Keratinocyte (primary cell): ENCODE data around the gene KRTAP12-1. TPM values are rescaled to one million over a fixed set of nuclear protein-coding genes. Genes with fewer than 3 reads are reported as not detected.

Source experiments
- DNase-seq: peaks from one replicate; pipeline ENCODE4 v3.0.0-alpha.2; 2011; ENCODE audit warnings: low read depth, missing footprints, low spot score
- FAIRE-seq: peaks from 2 replicates; lab custom pipeline; 2011; peaks lifted over from hg19 to GRCh38; lab: Jason Lieb, UNC
- H2AFZ ChIP-seq: 2 replicates; pipeline ENCODE4 v1.6.0; 2012; ENCODE audit warnings: low read length, control low read depth, inconsistent platforms; ENCODE audit not compliant: control insufficient read depth
- H3K27ac ChIP-seq: 2 replicates; pipeline ENCODE4 v1.5.1; 2011; ENCODE audit warnings: low read length; ENCODE audit not compliant: control insufficient read depth, insufficient read depth
- H3K27me3 ChIP-seq: 3 replicates; pipeline ENCODE4 v1.6.0; 2011; ENCODE audit warnings: low read length; ENCODE audit not compliant: control insufficient read depth, insufficient read depth; ENCODE audit errors: extremely low read depth
- H3K36me3 ChIP-seq, 2 experiments: 2 replicates in 1 of 2; 3 replicates in 1 of 2; pipeline ENCODE4 v1.5.1; 2011; ENCODE audit warnings: low read length in 2 of 2, mild to moderate bottlenecking in 1 of 2; ENCODE audit not compliant: control insufficient read depth in 2 of 2, insufficient read depth in 2 of 2; ENCODE audit errors: extremely low read depth in 1 of 2
- H3K4me1 ChIP-seq: 3 replicates; pipeline ENCODE4 v1.5.1; 2011; ENCODE audit warnings: low read length; ENCODE audit not compliant: control insufficient read depth, insufficient read depth; ENCODE audit errors: extremely low read depth
- H3K4me2 ChIP-seq: 3 replicates; pipeline ENCODE4 v1.6.0; 2011; ENCODE audit warnings: low read depth, low read length; ENCODE audit not compliant: control insufficient read depth, insufficient read depth; ENCODE audit errors: extremely low read depth
- H3K4me3 ChIP-seq, 3 experiments: fragments of 200-600 bp in 1 of 3; sonication (generic) in 1 of 3; 2 replicates in 2 of 3; 3 replicates in 1 of 3; pipeline ENCODE4 v1.5.1; 2011 to 2016; ENCODE audit warnings: low read length in 3 of 3, mild to moderate bottlenecking in 3 of 3, control low read depth in 2 of 3, inconsistent platforms in 1 of 3, low read depth in 1 of 3, mixed read lengths in 1 of 3, mixed run types in 1 of 3, moderate library complexity in 1 of 3; ENCODE audit not compliant: control insufficient read depth in 2 of 3, insufficient read depth in 2 of 3; ENCODE audit errors: extremely low read depth in 1 of 3
- H3K79me2 ChIP-seq: 2 replicates; pipeline ENCODE4 v1.6.0; 2012; ENCODE audit warnings: low read length; ENCODE audit not compliant: control insufficient read depth, insufficient read depth
- H3K9ac ChIP-seq: 3 replicates; pipeline ENCODE4 v1.6.0; 2011; ENCODE audit warnings: low read length; ENCODE audit not compliant: control insufficient read depth, insufficient read depth; ENCODE audit errors: extremely low read depth
- H3K9me1 ChIP-seq: 3 replicates; pipeline ENCODE4 v1.6.0; 2011; ENCODE audit warnings: low read length; ENCODE audit not compliant: control insufficient read depth, insufficient read depth; ENCODE audit errors: extremely low read depth
- H3K9me3 ChIP-seq: 2 replicates; pipeline ENCODE4 v1.5.1; 2012; ENCODE audit warnings: low read depth, low read length; ENCODE audit not compliant: control insufficient read depth
- H4K20me1 ChIP-seq: 3 replicates; pipeline ENCODE4 v1.6.0; 2011; ENCODE audit warnings: low read length; ENCODE audit not compliant: control insufficient read depth, insufficient read depth; ENCODE audit errors: extremely low read depth
- EZH2 ChIP-seq: IDR thresholded peaks from one replicate; pipeline ENCODE4 v1.6.1; 2012; ENCODE audit warnings: inconsistent platforms, mild to moderate bottlenecking, low read length, moderate library complexity
- dilution Hi-C: fragments of 300-500 bp; cut with MboI; formaldehyde crosslinking; loops from one replicate; pipeline ENCODE4 v1.7.0; 2020; ENCODE audit warnings: low sequenced_read_pairs; ENCODE audit not compliant: extremely low pct_ligation_motif_present
- polyA minus RNA-seq, 3 experiments: library from RNA; depleted of rRNA, polyadenylated mRNA; stranded (reverse); fragments of >200 nt; gene quantifications; 1 replicate in 1 of 3; 2 replicates in 1 of 3; 3 replicates in 1 of 3; pipeline ENCODE4 v1.2.3, GENCODE V29; 2011
- polyA plus RNA-seq, 5 experiments: library from polyadenylated mRNA; depleted of rRNA in 3 of 5; stranded (reverse) in 3 of 5; stranded (forward) in 1 of 5; unstranded in 1 of 5; fragments of >200 nt; gene quantifications; 1 replicate in 1 of 5; 2 replicates in 3 of 5; 3 replicates in 1 of 5; pipeline versions ENCODE4 v1.2.1 to v1.2.3, GENCODE V29; 2011 to 2012; ENCODE audit warnings: missing spikeins in 2 of 5, low read depth in 1 of 5, low replicate concordance in 1 of 5
- TF ChIP-seq, protein P1 (sequence below), 3 experiments: IDR thresholded peaks in 1 of 3; conservative IDR thresholded peaks in 1 of 3; optimal IDR thresholded peaks in 1 of 3; 2 replicates in 2 of 3; 3 replicates in 1 of 3; pipeline versions ENCODE3 to v1.5.1; 2011; ENCODE audit warnings: low read length in 3 of 3, mild to moderate bottlenecking in 3 of 3, moderate library complexity in 2 of 3, control low read depth in 1 of 3, inconsistent platforms in 1 of 3; ENCODE audit not compliant: insufficient read depth in 2 of 3; ENCODE audit errors: extremely low read depth in 1 of 3

Gene KRTAP12-1, protein sequence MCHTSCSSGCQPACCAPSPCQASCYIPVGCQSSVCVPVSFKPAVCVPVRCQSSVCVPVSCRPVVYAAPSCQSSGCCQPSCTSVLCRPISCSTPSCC
- polyA plus RNA-seq (not detected in 3 replicates), polyA minus RNA-seq (not detected in 3 replicates)
- not detected for polyA plus RNA-seq (2011; ENCODE audit: low read depth)
- not detected in 2 replicates for polyA plus RNA-seq (2011; cell fraction: cytosol; rRNA removed)
- polyA plus RNA-seq (2011; cell fraction: nucleus; rRNA removed): not detected in 2 replicates
- polyA plus RNA-seq (2012; ENCODE audit: low replicate concordance): not detected in 2 replicates
- polyA minus RNA-seq (2011; cell fraction: cytosol; rRNA and poly(A)+ RNA removed): not detected
- not detected in 2 replicates for polyA minus RNA-seq (2011; cell fraction: nucleus; rRNA and poly(A)+ RNA removed)

- no peak within 1 kb of the TSS for H3K4me3 ChIP-seq
- no peaks in the 10 kb centered on the region for H3K4me1 ChIP-seq
- H3K27ac ChIP-seq: no peak within 1 kb of the TSS
- H3K27me3 ChIP-seq: no peaks in the 10 kb centered on the region
- dilution Hi-C loops: no loop called here
- H3K9ac ChIP-seq: no peak within 1 kb of the TSS
- FAIRE-seq (no peak), DNase-seq (no peak)
- TF ChIP-seq, protein P1, sequence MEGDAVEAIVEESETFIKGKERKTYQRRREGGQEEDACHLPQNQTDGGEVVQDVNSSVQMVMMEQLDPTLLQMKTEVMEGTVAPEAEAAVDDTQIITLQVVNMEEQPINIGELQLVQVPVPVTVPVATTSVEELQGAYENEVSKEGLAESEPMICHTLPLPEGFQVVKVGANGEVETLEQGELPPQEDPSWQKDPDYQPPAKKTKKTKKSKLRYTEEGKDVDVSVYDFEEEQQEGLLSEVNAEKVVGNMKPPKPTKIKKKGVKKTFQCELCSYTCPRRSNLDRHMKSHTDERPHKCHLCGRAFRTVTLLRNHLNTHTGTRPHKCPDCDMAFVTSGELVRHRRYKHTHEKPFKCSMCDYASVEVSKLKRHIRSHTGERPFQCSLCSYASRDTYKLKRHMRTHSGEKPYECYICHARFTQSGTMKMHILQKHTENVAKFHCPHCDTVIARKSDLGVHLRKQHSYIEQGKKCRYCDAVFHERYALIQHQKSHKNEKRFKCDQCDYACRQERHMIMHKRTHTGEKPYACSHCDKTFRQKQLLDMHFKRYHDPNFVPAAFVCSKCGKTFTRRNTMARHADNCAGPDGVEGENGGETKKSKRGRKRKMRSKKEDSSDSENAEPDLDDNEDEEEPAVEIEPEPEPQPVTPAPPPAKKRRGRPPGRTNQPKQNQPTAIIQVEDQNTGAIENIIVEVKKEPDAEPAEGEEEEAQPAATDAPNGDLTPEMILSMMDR (optimal IDR thresholded peaks at IDR 0.05 in 1 of 3, IDR thresholded peaks at IDR 0.05 in 1 of 3, conservative IDR thresholded peaks at IDR 0.05 in 1 of 3; ENCODE audit: extremely low read depth in 1 of 3, insufficient read depth in 2 of 3, low read length in 3 of 3): no peak
- TF ChIP-seq EZH2: no peak
- no peaks in the 10 kb centered on the region for H3K9me3 ChIP-seq
- no peaks in the 10 kb centered on the region for H3K79me2 ChIP-seq
- H3K36me3 ChIP-seq: no peaks in the 10 kb centered on the region
- no peak within 1 kb of the TSS for H3K4me2 ChIP-seq
- H4K20me1 ChIP-seq: no peaks in the 10 kb centered on the region
- H3K9me1 ChIP-seq: no peaks in the 10 kb centered on the region
- H2AFZ ChIP-seq: no peak within 1 kb of the TSS
These were observed at the start of gene KRTAP12-1 for GRCh38 chr21:44681861-44682579. KRTAP12-1 (minus strand) TSS chr21:44682163; CDS start chr21:44682123, 40 bp downstream.

DNA sequence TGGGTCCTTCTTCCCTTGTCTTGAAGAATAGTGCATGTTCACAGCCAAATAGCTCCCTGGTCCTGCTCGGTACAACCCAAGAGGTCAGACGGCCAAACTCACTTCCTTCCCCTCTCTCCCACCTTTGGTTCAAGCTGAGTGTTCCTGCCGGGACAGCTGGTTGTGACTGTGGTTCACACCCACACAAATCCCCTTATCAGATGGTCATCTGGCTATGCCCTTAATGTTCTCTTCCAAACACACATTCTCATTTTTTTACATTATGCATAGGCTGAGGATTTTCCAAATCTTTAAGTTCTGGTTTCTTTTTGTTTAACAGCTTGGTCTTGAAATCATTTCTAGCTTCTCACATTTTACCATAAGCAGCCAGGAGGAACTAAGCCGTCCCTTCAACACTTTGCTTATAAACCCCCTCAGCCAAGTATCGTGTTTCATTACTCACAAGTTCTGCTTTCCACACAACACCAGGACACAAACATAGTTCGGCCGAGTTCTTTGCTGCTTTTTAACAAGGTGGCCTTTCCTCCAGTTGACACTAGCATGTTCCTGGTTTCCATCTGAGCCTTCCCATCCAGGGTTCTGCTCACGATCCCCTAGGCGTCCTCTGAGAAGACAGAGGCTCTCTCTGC, 49.1 kb upstream of the KRTAP12-1 start:
- no peaks in the 10 kb centered on the region for H3K9me1 ChIP-seq
- H3K36me3 ChIP-seq: no peaks in the 10 kb centered on the region
- DNase-seq (no peak), FAIRE-seq (no peak)
- no peaks in the 10 kb centered on the region for H4K20me1 ChIP-seq
- no peaks in the 10 kb centered on the region for H3K9me3 ChIP-seq
- no peaks in the 10 kb centered on the region for H3K79me2 ChIP-seq
- H2AFZ ChIP-seq: no peak overlapping the region
- dilution Hi-C loops: loop anchor here (25.0 kb wide), 1 partner anchor 244 kb away; no protein-coding TSS in a partner anchor
- no peak overlapping the region for H3K4me3 ChIP-seq
- no peak overlapping the region for H3K9ac ChIP-seq
- TF ChIP-seq, protein P1 (optimal IDR thresholded peaks at IDR 0.05 in 1 of 3, IDR thresholded peaks at IDR 0.05 in 1 of 3, conservative IDR thresholded peaks at IDR 0.05 in 1 of 3; ENCODE audit: extremely low read depth in 1 of 3, insufficient read depth in 2 of 3, low read length in 3 of 3): no peak
- TF ChIP-seq EZH2: no peak
- no peak overlapping the region for H3K4me2 ChIP-seq
- H3K4me1 ChIP-seq: no peaks in the 10 kb centered on the region
- peaks cover 9% of the 10 kb centered on the region for H3K27me3 ChIP-seq
- no peak overlapping the region for H3K27ac ChIP-seq
